ENCODE results near the gene SETBP1.

The SETBP1 gene

GRCh38 chr18:44766450-44766849 is 85.8 kb downstream of the SETBP1 start:
- no peak overlapping the region for H3K9ac ChIP-seq (ENCODE audit: low read length)
- H3K9me3 ChIP-seq (ENCODE audit: control insufficient read depth, low read length) = no peaks in the 10 kb centered on the region
- DNase-seq (ENCODE audit: low read depth) = no peak
- H3K36me3 ChIP-seq (ENCODE audit: control insufficient read depth, insufficient read depth, low read length, severe bottlenecking) = no peaks in the 10 kb centered on the region
- H3K4me1 ChIP-seq (ENCODE audit: control insufficient read depth, insufficient read depth, low read length) = peaks cover 10% of the 10 kb centered on the region
- no peak overlapping the region for H3K4me3 ChIP-seq (ENCODE audit: low read length)
- no peaks in the 10 kb centered on the region for H3K27me3 ChIP-seq (replicated peaks; ENCODE audit: control insufficient read depth, insufficient read depth, low read length)

GRCh38 chr18:44767807-44768206 is 87.1 kb downstream of the SETBP1 start:
- Histone ChIP-seq H3K9me3 (ENCODE audit: control insufficient read depth, low read length) (no peaks in the 10 kb centered on the region), H3K4me1 (ENCODE audit: control insufficient read depth, insufficient read depth, low read length) (peaks cover 21% of the 10 kb centered on the region), H3K9ac (ENCODE audit: low read length) (no peak overlapping the region), H3K4me3 (ENCODE audit: low read length) (no peak overlapping the region), H3K27me3 (replicated peaks; ENCODE audit: control insufficient read depth, insufficient read depth, low read length) (no peaks in the 10 kb centered on the region), H3K36me3 (ENCODE audit: control insufficient read depth, insufficient read depth, low read length, severe bottlenecking) (no peaks in the 10 kb centered on the region)
- DNase-seq (ENCODE audit: low read depth) = no peak

DNA sequence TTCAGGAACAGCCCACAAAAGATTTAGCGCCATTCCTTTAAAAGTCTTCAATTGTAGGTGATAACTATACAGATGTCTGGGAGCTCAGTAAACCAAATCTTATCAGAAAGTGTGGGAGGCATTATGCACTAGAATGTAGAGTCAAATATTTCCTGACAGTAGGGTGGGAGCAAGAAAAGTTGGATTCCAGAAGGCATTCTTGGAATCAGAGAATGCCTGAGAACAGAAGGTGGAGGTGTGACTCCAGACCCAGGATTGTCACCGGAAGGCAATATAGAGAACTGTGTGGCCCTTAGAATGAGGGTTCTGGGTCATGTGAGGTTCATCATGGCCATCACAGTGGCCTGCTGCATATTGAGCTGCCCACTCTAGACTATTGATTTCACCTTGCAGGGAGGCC is 90.0 kb downstream of the SETBP1 start:
- no peak for DNase-seq (ENCODE audit: low read depth)
- H3K4me1 ChIP-seq (ENCODE audit: control insufficient read depth, insufficient read depth, low read length) = peaks cover 14% of the 10 kb centered on the region
- H3K4me3 ChIP-seq (ENCODE audit: low read length) = no peak overlapping the region
- H3K27me3 ChIP-seq (replicated peaks; ENCODE audit: control insufficient read depth, insufficient read depth, low read length) = no peaks in the 10 kb centered on the region
- H3K36me3 ChIP-seq (ENCODE audit: control insufficient read depth, insufficient read depth, low read length, severe bottlenecking) = no peaks in the 10 kb centered on the region
- H3K9ac ChIP-seq (ENCODE audit: low read length) = no peak overlapping the region
- H3K9me3 ChIP-seq (ENCODE audit: control insufficient read depth, low read length) = no peaks in the 10 kb centered on the region

DNA sequence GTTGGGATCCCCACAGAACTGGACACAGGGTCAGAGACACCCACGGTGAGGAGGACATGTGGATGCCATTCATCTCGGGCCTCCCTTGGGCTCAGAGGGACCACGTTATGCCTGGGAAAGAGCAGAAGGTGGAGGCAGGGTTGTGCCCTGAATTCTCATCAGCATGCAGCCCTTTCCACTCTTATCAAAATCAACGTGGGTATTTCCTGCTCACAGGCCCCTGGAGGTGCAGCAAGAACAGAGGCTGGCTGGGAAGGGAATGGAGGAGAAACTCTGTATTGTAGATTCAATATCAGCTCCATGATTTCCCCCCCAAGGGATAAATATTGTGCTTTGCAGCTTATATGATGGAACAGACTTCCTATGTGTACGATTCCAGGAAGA is 90.9 kb downstream of the SETBP1 start:
- Histone ChIP-seq H3K4me3 (ENCODE audit: low read length) (no peak overlapping the region), H3K9ac (ENCODE audit: low read length) (no peak overlapping the region), H3K27me3 (replicated peaks; ENCODE audit: control insufficient read depth, insufficient read depth, low read length) (no peaks in the 10 kb centered on the region), H3K9me3 (ENCODE audit: control insufficient read depth, low read length) (no peaks in the 10 kb centered on the region), H3K4me1 (ENCODE audit: control insufficient read depth, insufficient read depth, low read length) (peaks cover 13% of the 10 kb centered on the region), H3K36me3 (ENCODE audit: control insufficient read depth, insufficient read depth, low read length, severe bottlenecking) (no peaks in the 10 kb centered on the region)
- no peak for DNase-seq (ENCODE audit: low read depth)

DNA sequence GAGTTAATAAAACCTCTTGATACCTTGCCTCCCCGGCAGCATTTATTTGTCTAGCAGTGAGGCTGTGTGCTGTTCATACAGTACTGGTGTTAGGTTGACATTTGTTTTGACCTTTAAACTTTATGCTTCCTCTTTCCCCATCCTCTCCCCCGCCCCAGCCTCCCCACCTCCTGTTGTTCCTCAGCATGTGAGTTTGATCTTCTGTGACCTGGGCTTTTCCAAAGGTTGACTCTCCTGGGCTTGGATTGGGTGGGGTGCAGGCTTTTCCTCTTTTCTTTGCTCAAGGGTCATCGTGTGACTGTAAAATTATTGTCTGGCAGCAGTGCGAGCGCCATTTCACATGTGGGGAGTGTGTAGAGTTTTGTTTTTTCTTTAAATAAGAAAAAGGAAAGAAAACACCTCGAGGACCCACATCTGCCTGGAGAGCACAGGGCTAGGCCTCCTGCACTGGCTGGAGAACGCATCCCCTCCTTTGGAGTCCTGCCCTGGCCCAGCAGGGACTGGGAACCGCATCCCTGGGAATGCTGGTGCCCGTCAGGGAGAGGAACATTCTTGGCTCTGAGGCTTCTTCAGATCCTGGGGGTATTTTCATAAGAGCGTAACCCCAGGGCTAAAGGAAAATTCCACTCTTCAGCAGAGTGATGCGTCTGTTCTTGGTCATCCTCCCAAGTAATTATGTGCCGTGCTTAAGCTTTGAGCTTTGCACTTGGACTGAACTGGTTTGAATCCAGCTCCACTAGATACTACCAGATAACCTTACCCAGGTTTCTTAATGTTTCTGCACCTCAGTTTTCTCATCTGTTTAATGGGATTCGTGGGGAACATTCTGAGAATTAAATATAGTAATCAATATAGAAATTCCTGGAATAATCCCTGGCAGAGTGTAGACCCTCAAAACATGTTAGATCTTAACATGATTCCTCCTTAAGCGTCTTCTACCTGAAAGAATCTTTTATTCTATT is 91.5 kb downstream of the SETBP1 start:
- Histone ChIP-seq H3K36me3 (ENCODE audit: control insufficient read depth, insufficient read depth, low read length, severe bottlenecking) (no peaks in the 10 kb centered on the region), H3K4me3 (ENCODE audit: low read length) (no peak overlapping the region), H3K9me3 (ENCODE audit: control insufficient read depth, low read length) (no peaks in the 10 kb centered on the region), H3K4me1 (ENCODE audit: control insufficient read depth, insufficient read depth, low read length) (peaks cover 13% of the 10 kb centered on the region), H3K27me3 (replicated peaks; ENCODE audit: control insufficient read depth, insufficient read depth, low read length) (no peaks in the 10 kb centered on the region), H3K9ac (ENCODE audit: low read length) (no peak overlapping the region)
- DNase-seq (ENCODE audit: low read depth) = no peak

DNA sequence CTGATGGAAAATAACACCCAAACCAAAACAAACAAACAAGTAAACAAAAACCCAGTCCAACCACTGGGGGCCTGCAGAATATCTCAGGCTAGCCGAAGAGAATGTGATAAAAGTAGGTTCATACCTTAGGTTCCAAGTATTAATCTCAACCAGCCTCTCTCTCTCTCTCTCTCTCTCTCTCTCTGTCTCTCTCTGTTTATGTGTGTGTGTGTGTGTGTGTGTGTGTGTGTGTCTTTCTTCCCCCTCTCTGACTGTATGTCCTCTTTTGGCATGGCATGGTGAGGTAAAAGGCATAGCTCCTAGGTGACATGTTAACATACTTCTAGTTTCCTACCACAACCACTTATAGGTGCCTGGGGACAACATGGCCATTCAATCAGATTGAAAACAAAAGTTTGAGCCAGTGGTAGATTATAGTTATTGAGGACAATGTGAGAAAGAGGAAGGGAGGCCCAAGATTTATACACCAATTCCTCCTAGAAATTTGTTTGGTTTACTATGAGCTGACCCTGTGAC is 93.0 kb downstream of the SETBP1 start:
- Histone ChIP-seq H3K36me3 (ENCODE audit: control insufficient read depth, insufficient read depth, low read length, severe bottlenecking) (no peaks in the 10 kb centered on the region), H3K9ac (ENCODE audit: low read length) (no peak overlapping the region), H3K4me1 (ENCODE audit: control insufficient read depth, insufficient read depth, low read length) (peaks cover 23% of the 10 kb centered on the region), H3K27me3 (replicated peaks; ENCODE audit: control insufficient read depth, insufficient read depth, low read length) (no peaks in the 10 kb centered on the region), H3K9me3 (ENCODE audit: control insufficient read depth, low read length) (no peaks in the 10 kb centered on the region), H3K4me3 (ENCODE audit: low read length) (no peak overlapping the region)
- DNase-seq (ENCODE audit: low read depth) = no peak

DNA sequence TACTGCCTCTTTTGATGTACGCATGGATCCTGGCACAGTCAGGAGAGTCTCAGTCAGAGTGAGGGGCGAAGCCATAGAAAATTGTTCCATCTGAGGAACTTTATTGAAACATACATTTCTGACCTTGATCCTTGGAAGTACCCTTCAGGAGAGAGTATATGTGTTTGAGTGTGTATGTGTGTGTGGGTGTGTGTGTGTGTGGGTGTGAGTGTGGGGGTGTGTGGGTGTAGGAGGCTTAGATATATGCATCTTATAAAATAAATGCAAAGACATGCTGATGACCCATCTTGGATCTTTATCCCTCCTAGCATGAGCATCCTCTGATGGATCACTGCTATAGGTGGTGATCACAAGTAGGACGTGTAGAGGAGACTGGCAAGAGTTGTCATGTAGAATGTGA is 93.5 kb downstream of the SETBP1 start:
- no peak for DNase-seq (ENCODE audit: low read depth)
- Histone ChIP-seq H3K9me3 (ENCODE audit: control insufficient read depth, low read length) (no peaks in the 10 kb centered on the region), H3K4me3 (ENCODE audit: low read length) (no peak overlapping the region), H3K9ac (ENCODE audit: low read length) (no peak overlapping the region), H3K36me3 (ENCODE audit: control insufficient read depth, insufficient read depth, low read length, severe bottlenecking) (no peaks in the 10 kb centered on the region), H3K4me1 (ENCODE audit: control insufficient read depth, insufficient read depth, low read length) (peaks cover 23% of the 10 kb centered on the region), H3K27me3 (replicated peaks; ENCODE audit: control insufficient read depth, insufficient read depth, low read length) (no peaks in the 10 kb centered on the region)

DNA sequence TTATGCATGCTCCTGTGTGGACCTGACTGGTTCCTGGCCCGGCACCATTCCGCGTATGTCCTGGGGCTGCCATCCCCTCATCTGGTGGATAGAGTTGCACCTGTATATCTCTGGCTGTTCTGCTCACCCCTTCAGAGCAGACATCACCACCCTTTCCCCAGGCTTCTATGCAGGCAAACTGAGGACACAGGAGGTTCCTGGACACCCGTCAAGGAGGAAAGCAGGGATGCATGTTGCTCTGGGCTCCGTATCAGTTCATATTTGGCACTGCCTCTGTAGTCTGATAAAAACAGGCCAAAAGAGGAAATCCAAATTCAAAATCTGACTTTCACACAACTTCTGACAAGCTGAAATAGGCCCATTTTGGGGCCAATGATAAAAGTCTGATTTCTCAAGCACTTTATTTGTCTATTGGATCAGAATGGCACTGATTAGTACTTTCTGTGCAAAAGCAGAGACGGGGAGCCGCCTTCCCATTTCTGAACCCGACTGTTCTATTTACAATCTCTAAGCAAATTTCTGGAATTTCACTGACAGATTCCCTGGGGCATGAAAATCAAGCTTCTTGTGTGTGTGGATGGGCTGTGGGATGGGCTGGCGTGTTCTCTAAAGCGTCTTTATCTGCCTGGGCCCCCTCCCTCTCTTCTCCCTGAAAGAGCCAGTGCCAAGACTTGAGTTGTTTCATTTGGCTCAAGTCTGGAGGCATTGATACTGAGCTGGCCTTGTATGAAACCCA is 96.9 kb downstream of the SETBP1 start:
- no peaks in the 10 kb centered on the region for H3K27me3 ChIP-seq (replicated peaks; ENCODE audit: control insufficient read depth, insufficient read depth, low read length)
- H3K36me3 ChIP-seq (ENCODE audit: control insufficient read depth, insufficient read depth, low read length, severe bottlenecking) = no peaks in the 10 kb centered on the region
- no peaks in the 10 kb centered on the region for H3K9me3 ChIP-seq (ENCODE audit: control insufficient read depth, low read length)
- H3K9ac ChIP-seq (ENCODE audit: low read length) = peak overlapping the region; percentile 28
- H3K4me3 ChIP-seq (ENCODE audit: low read length) = no peak overlapping the region
- no peak for DNase-seq (ENCODE audit: low read depth)
- peaks cover 31% of the 10 kb centered on the region for H3K4me1 ChIP-seq (ENCODE audit: control insufficient read depth, insufficient read depth, low read length)

DNA sequence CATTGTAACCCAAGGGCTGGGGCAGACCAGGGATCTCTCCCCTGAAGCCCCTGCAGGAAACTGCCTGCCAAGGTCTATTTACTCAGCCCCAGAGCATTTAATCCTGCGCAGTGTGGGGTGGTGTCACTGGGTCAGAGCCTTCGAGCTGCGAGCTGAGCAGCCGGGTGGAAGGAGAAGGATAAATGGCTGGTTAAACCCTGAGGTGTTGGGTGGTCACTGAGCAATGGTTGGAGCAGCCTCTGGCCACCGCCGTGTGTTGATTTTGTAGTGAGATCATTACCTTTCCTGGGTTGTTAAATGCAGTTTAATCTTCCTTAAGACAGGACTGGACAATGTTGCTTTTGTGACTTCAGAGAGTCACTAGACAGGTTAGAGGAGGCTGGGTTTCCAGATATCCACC is 98.1 kb downstream of the SETBP1 start:
- Histone ChIP-seq H3K4me1 (ENCODE audit: control insufficient read depth, insufficient read depth, low read length) (peaks cover 28% of the 10 kb centered on the region), H3K9me3 (ENCODE audit: control insufficient read depth, low read length) (no peaks in the 10 kb centered on the region), H3K4me3 (ENCODE audit: low read length) (no peak overlapping the region), H3K27me3 (replicated peaks; ENCODE audit: control insufficient read depth, insufficient read depth, low read length) (no peaks in the 10 kb centered on the region), H3K9ac (ENCODE audit: low read length) (no peak overlapping the region), H3K36me3 (ENCODE audit: control insufficient read depth, insufficient read depth, low read length, severe bottlenecking) (no peaks in the 10 kb centered on the region)
- DNase-seq (ENCODE audit: low read depth) = no peak

GRCh38 chr18:44779753-44780292 is 99.1 kb downstream of the SETBP1 start:
- Histone ChIP-seq H3K9me3 (ENCODE audit: control insufficient read depth, low read length) (no peaks in the 10 kb centered on the region), H3K9ac (ENCODE audit: low read length) (no peak overlapping the region), H3K4me3 (ENCODE audit: low read length) (no peak overlapping the region), H3K27me3 (replicated peaks; ENCODE audit: control insufficient read depth, insufficient read depth, low read length) (no peaks in the 10 kb centered on the region), H3K4me1 (ENCODE audit: control insufficient read depth, insufficient read depth, low read length) (peaks cover 28% of the 10 kb centered on the region), H3K36me3 (ENCODE audit: control insufficient read depth, insufficient read depth, low read length, severe bottlenecking) (no peaks in the 10 kb centered on the region)
- no peak for DNase-seq (ENCODE audit: low read depth)

- Histone ChIP-seq H3K4me1 (ENCODE audit: control insufficient read depth, insufficient read depth, low read length) (peaks cover 35% of the 10 kb centered on the region), H3K9me3 (ENCODE audit: control insufficient read depth, low read length) (no peaks in the 10 kb centered on the region), H3K27me3 (replicated peaks; ENCODE audit: control insufficient read depth, insufficient read depth, low read length) (no peaks in the 10 kb centered on the region), H3K36me3 (ENCODE audit: control insufficient read depth, insufficient read depth, low read length, severe bottlenecking) (no peaks in the 10 kb centered on the region), H3K9ac (ENCODE audit: low read length) (no peak overlapping the region), H3K4me3 (ENCODE audit: low read length) (no peak overlapping the region)
- DNase-seq (ENCODE audit: low read depth) = peak; percentile 88
These were observed 101.2 kb downstream of the SETBP1 start for GRCh38 chr18:44781886-44782285.

Measured in adipocyte (in vitro differentiated cells).